Activated CD8-positive, alpha-beta memory T cell treated with anti-CD3 and anti-CD28 coated beads, Interleukin-2, amount 10 ng/mL, durations not matched to agents 7 days and 5 days (primary cell): ENCODE data around the gene OPN3. TPM values are rescaled to one million over a fixed set of nuclear protein-coding genes. Genes with fewer than 3 reads are reported as not detected.

Source experiments
- ATAC-seq: fragments of 150-1000 bp; cut with Tn5 transposase; one replicate; pipeline ENCODE4 v1.10.0; 2021; ENCODE audit warnings: moderate library complexity
- CTCF ChIA-PET: fragments of 350-600 bp; sonication (Branson Sonifier 250); formaldehyde crosslinking; loops from one replicate; lab custom pipeline; 2021; ENCODE audit warnings: antibody characterized with exemption; lab: Charles Lee
- DNase-seq: peaks from one replicate; pipeline ENCODE4 v3.0.0-alpha.2; 2020
- H3K27ac Mint-ChIP-seq: one replicate; pipeline ENCODE4 v1.8.0; 2021; ENCODE audit warnings: mild to moderate bottlenecking, mixed read lengths
- H3K27me3 Mint-ChIP-seq: one replicate; pipeline ENCODE4 v1.8.0; 2021; ENCODE audit warnings: mixed read lengths
- H3K36me3 Mint-ChIP-seq: one replicate; pipeline ENCODE4 v1.8.0; 2021; ENCODE audit warnings: mild to moderate bottlenecking, mixed read lengths
- H3K4me1 Mint-ChIP-seq: one replicate; pipeline ENCODE4 v1.8.0; 2021; ENCODE audit warnings: mixed read lengths
- H3K4me3 Mint-ChIP-seq: one replicate; pipeline ENCODE4 v1.8.0; 2021; ENCODE audit warnings: mild to moderate bottlenecking, moderate library complexity, mixed read lengths
- H3K9me3 Mint-ChIP-seq: one replicate; pipeline ENCODE4 v1.8.0; 2022; ENCODE audit warnings: low read depth, mixed read lengths
- total RNA-seq, 2 experiments: library from RNA; stranded (reverse); gene quantifications; one replicate each; pipeline ENCODE4 v1.2.3, GENCODE V29; 2021

The OPN3 gene
- total RNA-seq, 2 experiments from 2014 or later = 9.7 to 11.1 TPM

DNA sequence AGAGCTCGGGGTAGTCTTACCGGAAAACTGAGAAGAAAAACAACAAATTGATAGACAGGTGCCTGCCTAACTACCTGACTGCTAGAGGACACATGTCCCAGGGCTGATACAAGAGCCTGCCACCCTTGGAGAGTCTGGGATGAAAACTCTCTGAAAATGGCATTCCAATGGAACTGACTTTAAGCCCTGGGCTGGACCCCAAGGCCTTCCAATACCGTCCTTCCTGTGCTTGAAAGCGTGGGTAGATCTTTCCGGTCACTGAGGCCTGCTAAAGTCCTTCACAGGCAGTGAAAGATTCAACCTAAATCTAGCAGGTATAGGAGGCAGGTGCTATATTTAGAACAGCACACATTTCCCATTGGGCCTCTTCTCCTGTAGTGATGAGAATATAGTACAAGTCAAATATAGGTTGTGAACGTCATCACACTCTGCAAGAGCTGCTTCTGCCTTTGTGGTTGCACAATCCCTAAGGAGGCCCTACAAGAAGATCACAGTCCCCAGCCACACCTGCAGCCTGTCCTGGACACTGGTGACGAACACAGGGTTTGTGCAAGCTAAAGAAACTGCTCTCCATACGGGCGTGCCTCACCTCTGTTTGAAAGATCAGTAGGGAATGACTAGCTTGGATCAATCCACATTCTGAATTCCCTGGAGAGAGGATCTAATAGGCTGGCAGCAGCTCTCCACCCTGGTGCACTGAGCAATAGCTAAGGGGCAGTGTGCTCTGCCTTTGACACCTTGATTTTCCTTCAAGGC is 876 bp upstream of the OPN3 start:
- peaks cover 38% of the 10 kb centered on the region for H3K4me1 Mint-ChIP-seq
- H3K36me3 Mint-ChIP-seq = peaks cover 16% of the 10 kb centered on the region
- CTCF ChIA-PET = interaction anchor here (0.6 to 1.4 kb wide), 4 partner anchors 12 to 30 kb away, joined by 3 to 4 read pairs (median 3); no protein-coding TSS in a partner anchor
- H3K27ac Mint-ChIP-seq = peak overlapping the region; percentile 75
- ATAC-seq (no peak), DNase-seq (no peak)
- peaks cover 5% of the 10 kb centered on the region for H3K9me3 Mint-ChIP-seq
- peak overlapping the region; percentile 52 for H3K4me3 Mint-ChIP-seq
- peaks cover 2% of the 10 kb centered on the region for H3K27me3 Mint-ChIP-seq

DNA sequence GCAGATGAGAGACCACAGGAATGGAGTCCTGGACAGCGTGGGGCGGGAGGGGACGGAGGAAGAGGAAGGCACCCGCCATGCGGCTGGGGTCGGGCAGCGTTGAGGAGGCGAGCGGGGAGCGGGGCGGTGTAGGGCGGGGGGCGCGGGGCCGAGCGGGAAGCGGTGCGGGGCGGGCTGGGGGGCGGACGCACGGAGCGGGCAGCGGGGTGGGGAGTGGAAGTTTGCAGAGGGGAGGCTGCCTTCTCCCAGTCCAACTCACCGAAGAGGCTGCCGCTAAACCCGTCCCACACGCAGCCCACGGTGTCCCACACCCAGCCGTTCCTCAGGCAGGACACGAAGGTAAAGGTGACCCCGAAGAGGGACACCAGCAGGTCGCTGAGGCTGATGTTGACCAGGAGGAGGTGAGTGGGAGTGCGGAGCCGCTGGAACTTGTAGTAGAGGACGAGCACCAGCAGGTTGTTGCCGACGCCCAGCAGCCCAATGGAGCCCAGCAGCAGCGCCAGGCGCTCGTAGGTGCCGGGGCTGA is 483 bp downstream of the OPN3 start:
- peaks cover 38% of the 10 kb centered on the region for H3K4me1 Mint-ChIP-seq
- ATAC-seq (peak; percentile 35), DNase-seq (peak; percentile 65)
- peak overlapping the region; percentile 85 for H3K27ac Mint-ChIP-seq
- CTCF ChIA-PET = interaction anchor here (0.7 kb wide), 1 partner anchor 12 kb away, joined by 3 read pairs; no protein-coding TSS in a partner anchor
- peaks cover 5% of the 10 kb centered on the region for H3K9me3 Mint-ChIP-seq
- H3K36me3 Mint-ChIP-seq = peaks cover 26% of the 10 kb centered on the region
- peaks cover under 1% of the 10 kb centered on the region for H3K27me3 Mint-ChIP-seq
- peak overlapping the region; percentile 78 for H3K4me3 Mint-ChIP-seq

DNA sequence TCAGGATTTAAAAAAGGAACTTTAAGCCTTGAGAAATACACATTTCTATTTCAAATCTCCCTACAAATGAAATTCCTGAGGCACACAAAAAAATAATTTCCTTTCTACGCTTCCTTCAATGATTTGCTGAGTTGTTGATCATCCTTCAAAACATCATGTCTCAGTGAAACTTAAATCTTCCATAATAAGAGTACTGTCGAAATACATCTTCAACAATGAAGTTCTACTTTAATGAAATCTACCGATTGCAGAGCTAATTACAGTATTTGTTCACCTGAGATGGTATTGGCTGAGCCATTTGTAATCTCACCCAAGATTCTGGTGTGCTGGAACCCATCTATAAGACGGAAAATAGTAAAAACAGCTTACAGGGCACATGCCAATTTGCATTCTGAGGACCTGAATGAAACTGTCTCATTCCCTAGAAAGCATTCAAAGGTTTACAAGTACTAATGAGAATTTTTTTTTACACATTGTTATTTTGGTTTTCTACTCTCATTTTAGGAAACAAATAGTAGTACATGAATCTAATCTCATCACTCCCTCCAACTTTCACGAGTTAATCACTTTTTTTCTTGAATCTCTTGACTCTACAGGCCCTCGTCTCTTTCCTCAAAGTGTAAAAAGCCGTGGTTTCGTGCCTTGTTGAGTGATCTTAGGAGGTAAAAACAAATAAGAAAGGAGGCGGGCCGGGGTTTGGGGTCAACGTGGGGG is 1.1 kb downstream of the OPN3 start:
- ATAC-seq (no peak), DNase-seq (no peak)
- H3K27me3 Mint-ChIP-seq = no peaks in the 10 kb centered on the region
- peaks cover 31% of the 10 kb centered on the region for H3K36me3 Mint-ChIP-seq
- H3K27ac Mint-ChIP-seq = peak overlapping the region; percentile 74
- CTCF ChIA-PET = interaction anchor here (0.7 to 1.4 kb wide), 2 partner anchors 11 to 13 kb away, joined by 3 read pairs; no protein-coding TSS in a partner anchor
- H3K4me3 Mint-ChIP-seq = peak overlapping the region; percentile 78
- H3K9me3 Mint-ChIP-seq = peaks cover 5% of the 10 kb centered on the region
- peaks cover 36% of the 10 kb centered on the region for H3K4me1 Mint-ChIP-seq

DNA sequence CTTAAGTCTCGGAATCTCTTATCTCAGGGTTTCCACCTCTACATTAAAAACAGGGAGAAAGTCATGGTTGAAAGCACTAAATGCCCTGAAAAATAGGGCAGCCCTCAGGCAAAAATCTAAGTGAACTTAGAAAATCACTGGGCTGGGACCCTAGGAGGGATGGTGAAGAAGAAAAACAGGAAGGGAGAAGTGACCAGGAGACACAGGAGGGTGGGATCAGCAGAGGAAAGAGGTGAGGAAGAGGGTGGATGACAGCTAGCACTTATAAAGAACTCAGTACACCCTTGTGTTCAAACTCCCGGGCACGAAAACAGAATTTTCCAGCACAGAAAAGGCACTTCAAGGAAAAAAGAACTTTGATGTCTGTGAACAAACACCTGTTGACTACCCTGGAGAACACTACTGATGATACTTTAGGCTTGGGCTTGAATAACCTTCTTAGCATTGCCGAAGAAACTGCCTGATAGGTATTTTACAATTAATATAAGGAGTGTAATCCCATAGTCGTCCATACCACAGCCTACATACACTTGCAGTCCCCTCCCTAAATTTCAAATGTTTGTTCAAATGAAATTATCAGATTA is 2.0 kb downstream of the OPN3 start:
- peaks cover 5% of the 10 kb centered on the region for H3K9me3 Mint-ChIP-seq
- no peak for DNase-seq
- peaks cover 29% of the 10 kb centered on the region for H3K36me3 Mint-ChIP-seq
- H3K4me3 Mint-ChIP-seq = peak overlapping the region; percentile 27
- H3K27me3 Mint-ChIP-seq = no peaks in the 10 kb centered on the region
- peaks cover 30% of the 10 kb centered on the region for H3K4me1 Mint-ChIP-seq
- no peak for ATAC-seq
- H3K27ac Mint-ChIP-seq = no peak overlapping the region
- CTCF ChIA-PET = interaction anchor here (1.4 kb wide), 1 partner anchor 12 kb away, joined by 3 read pairs; no protein-coding TSS in a partner anchor

DNA sequence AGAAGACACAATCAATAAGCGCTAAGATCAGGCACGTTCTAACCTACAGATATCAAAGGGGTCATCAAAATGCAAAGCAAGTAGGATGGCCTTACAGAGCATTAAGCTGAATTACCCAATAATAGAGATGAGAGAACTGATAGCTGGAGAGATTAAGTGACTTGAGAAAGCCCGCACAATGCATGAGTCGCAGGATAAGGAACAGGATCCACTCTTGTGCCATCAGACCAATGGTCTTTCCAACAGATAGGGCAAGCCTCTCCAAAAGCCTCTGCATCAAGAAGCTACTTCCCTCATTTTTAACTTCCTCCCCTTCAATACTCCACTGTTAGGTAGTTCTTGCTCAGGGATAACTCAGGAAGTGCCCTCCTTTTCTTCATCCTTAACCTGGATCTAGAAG is 2.6 kb downstream of the OPN3 start:
- Mint-ChIP-seq H3K27ac (no peak overlapping the region), H3K27me3 (no peaks in the 10 kb centered on the region), H3K9me3 (peaks cover 3% of the 10 kb centered on the region), H3K36me3 (peaks cover 29% of the 10 kb centered on the region), H3K4me3 (peak overlapping the region; percentile 27), H3K4me1 (peaks cover 30% of the 10 kb centered on the region)
- CTCF ChIA-PET = interaction anchor here (0.7 to 1.4 kb wide), 2 partner anchors 12 to 249 kb away, joined by 3 read pairs; no protein-coding TSS in a partner anchor
- DNase-seq (no peak), ATAC-seq (no peak)

DNA sequence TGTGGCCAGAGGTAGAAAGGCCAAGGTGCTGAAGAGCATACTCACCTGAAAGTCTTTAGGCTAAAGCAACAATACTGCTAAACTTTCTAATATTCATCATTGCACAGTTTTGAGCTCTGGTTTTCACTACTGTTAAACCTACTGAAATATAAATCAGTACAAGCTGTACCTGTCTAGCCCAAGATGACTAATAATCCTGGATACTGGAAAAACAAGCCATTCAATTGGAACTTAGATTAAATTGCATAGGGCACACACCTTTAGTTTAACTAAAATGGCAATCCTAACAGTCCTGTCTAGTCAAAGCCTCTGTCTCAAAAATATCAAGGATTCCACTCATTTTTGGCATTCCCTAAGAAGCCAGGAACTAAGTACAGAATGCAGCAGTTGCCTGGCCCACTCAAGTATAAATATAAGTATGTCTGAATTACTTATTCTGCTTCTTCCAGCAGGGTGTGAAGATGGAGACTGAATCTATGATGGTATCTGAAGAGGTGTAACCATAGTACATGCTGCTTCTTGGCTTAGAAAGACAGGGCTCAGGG is 3.1 kb downstream of the OPN3 start:
- H3K36me3 Mint-ChIP-seq = peaks cover 30% of the 10 kb centered on the region
- ATAC-seq = no peak
- H3K9me3 Mint-ChIP-seq = no peaks in the 10 kb centered on the region
- no peaks in the 10 kb centered on the region for H3K27me3 Mint-ChIP-seq
- no peak overlapping the region for H3K27ac Mint-ChIP-seq
- H3K4me3 Mint-ChIP-seq = peak overlapping the region; percentile 7
- CTCF ChIA-PET = interaction anchor here (0.7 kb wide), 1 partner anchor 250 kb away, joined by 3 read pairs; no protein-coding TSS in a partner anchor
- no peak for DNase-seq
- H3K4me1 Mint-ChIP-seq = peaks cover 30% of the 10 kb centered on the region

DNA sequence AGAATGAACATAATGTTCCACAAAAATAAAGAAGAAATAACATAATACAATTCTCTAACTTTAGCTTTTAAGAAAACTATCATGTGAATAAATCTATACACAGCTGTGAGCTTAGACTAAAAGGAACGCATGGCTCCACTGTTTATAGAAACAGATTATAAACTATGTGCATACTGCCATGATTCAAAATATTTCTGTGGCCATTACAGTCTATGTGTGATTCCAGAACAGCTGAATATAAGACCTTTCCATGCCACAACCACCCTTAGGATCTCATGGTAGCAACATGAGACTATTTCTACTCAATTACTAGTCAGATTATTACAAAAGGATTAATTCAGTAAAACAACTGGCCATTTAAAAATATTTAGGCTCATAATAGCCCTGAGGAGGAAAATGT is 3.9 kb downstream of the OPN3 start:
- Mint-ChIP-seq H3K36me3 (peaks cover 35% of the 10 kb centered on the region), H3K27ac (no peak overlapping the region), H3K27me3 (no peaks in the 10 kb centered on the region), H3K9me3 (no peaks in the 10 kb centered on the region), H3K4me3 (no peak overlapping the region), H3K4me1 (peaks cover 30% of the 10 kb centered on the region)
- CTCF ChIA-PET = no interaction called here
- no peak for DNase-seq
- no peak for ATAC-seq

DNA sequence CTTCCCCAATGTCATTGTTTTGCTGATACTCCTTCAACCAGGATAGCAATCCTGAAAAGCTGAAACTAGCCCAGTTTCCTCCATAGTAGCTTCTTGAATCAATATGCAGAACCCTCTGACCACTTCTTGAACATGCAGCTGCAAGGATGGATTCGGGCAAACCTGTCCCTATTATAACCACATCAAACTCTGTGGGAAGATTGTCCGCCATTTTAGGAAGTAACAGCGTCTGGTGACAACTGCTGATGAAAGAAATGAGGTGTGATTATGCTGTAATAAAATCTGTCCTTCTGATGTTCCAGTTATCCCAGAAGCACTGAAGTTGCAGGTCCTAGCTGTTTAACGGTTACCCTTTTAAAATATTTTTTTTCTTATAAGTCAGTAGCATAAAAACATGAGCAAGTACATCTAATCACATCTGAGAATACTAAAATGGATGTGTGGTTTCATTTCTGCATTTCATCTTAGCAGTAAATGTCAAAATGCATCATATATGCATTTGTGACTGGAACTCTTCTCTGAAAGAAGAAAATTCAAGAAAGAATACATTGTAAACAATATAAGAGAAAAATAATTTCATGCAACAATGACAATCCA is 4.5 kb downstream of the OPN3 start:
- DNase-seq = no peak
- H3K27ac Mint-ChIP-seq = no peak overlapping the region
- H3K9me3 Mint-ChIP-seq = no peaks in the 10 kb centered on the region
- H3K36me3 Mint-ChIP-seq = peaks cover 35% of the 10 kb centered on the region
- no peaks in the 10 kb centered on the region for H3K27me3 Mint-ChIP-seq
- ATAC-seq = no peak
- CTCF ChIA-PET = no interaction called here
- no peak overlapping the region for H3K4me3 Mint-ChIP-seq
- peaks cover 25% of the 10 kb centered on the region for H3K4me1 Mint-ChIP-seq

DNA sequence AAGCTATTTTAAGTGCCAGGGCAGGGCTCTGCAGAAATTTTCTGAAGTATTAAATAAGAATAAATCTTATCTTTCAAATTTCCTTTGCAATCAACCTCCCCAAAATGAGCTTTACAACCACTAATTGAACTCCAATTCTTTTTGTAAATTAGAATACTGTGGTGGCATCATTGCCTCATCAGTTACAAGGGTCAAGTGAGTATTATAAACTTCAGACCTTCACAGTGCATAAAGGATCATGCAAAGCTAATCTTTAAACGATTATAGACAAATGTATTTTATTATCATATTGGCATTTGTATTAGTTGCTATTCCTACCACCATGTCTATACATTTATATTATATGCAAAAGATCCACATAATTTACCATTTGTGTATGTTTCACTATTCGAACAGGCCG is 7.2 kb downstream of the OPN3 start:
- H3K27me3 Mint-ChIP-seq = no peaks in the 10 kb centered on the region
- peaks cover 20% of the 10 kb centered on the region for H3K4me1 Mint-ChIP-seq

DNA sequence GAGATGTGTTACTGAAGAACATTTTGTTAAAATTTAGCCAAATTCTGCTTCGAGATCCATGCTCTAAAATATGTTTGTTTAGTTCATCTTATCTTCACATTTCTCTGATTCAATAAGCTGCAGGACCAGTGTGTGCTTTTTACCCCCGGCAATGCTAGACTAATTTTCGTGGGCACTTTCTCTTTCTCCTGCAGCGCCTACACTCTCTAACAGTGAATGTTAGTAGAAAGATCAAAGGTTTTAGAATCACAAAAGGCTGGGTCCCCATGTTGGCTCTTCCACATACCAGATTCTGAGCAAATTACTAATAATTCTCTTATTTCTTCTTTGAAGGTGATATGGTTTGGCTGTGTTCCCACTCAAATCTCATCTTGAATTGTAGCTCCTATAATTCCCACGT is 8.5 kb downstream of the OPN3 start:
- peaks cover 27% of the 10 kb centered on the region for H3K36me3 Mint-ChIP-seq
- no peak for ATAC-seq
- no peak overlapping the region for H3K27ac Mint-ChIP-seq
- CTCF ChIA-PET = interaction anchor here (1.3 kb wide), 1 partner anchor 113 kb away, joined by 4 read pairs; the partner anchor contains the start of gene FH
- no peaks in the 10 kb centered on the region for H3K27me3 Mint-ChIP-seq
- H3K9me3 Mint-ChIP-seq = no peaks in the 10 kb centered on the region
- peaks cover 14% of the 10 kb centered on the region for H3K4me1 Mint-ChIP-seq
- DNase-seq = no peak
- H3K4me3 Mint-ChIP-seq = no peak overlapping the region

More for the DNA sequence above, 7.2 kb downstream of the OPN3 start:
- DNase-seq (no peak), ATAC-seq (no peak)
- CTCF ChIA-PET = interaction anchor here (1.3 kb wide), 1 partner anchor 114 kb away, joined by 4 read pairs; the partner anchor contains the start of gene FH
- H3K27ac Mint-ChIP-seq = no peak overlapping the region
- peaks cover 33% of the 10 kb centered on the region for H3K36me3 Mint-ChIP-seq
- H3K9me3 Mint-ChIP-seq = no peaks in the 10 kb centered on the region
- no peak overlapping the region for H3K4me3 Mint-ChIP-seq

DNA sequence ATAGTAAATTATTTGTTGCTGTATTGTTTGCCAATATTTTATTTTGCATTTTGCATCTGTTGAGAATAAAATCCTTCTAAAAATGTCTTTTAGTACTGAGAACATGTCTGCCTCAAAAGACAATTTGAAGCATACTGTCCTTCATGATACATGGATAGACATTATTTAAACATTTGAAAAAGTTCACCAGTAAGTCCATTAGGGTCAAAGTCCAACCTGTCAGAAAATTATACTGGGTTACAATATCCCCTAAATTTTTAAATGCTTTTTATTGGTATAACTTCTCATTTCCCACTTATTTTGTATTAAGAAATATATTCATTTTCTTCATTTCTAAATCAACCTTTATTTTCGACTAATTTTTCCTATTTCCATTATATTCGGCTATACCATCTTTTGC is 9.3 kb downstream of the OPN3 start:
- Mint-ChIP-seq H3K4me3 (no peak overlapping the region), H3K36me3 (peaks cover 24% of the 10 kb centered on the region), H3K9me3 (no peaks in the 10 kb centered on the region), H3K4me1 (peaks cover 12% of the 10 kb centered on the region), H3K27ac (no peak overlapping the region), H3K27me3 (no peaks in the 10 kb centered on the region)
- ATAC-seq (no peak), DNase-seq (no peak)
- CTCF ChIA-PET = no interaction called here

DNA sequence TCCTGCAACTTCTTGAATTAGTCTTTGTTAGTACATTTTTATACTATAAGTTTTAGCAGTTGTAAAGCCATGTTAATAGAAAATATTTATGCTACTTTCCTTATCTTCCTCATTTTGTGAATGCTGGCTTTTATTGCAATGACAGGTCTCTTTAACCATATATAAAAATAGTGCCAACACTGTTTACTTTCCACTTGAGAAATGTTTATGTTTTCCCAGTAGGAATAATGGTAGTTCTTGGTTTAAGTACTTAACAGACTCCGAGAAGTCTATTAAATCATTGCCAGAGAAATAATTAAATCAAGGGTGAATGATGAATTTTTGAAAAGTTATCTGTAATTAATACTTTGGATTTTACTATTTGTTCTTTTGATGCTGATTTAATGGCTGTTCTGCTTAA is 9.7 kb downstream of the OPN3 start:
- peaks cover 12% of the 10 kb centered on the region for H3K4me1 Mint-ChIP-seq
- H3K4me3 Mint-ChIP-seq = no peak overlapping the region
- ATAC-seq = no peak
- no peaks in the 10 kb centered on the region for H3K27me3 Mint-ChIP-seq
- DNase-seq = no peak
- H3K27ac Mint-ChIP-seq = no peak overlapping the region
- no peaks in the 10 kb centered on the region for H3K9me3 Mint-ChIP-seq
- peaks cover 23% of the 10 kb centered on the region for H3K36me3 Mint-ChIP-seq
- CTCF ChIA-PET = interaction anchor here (1.6 kb wide), 1 partner anchor 16 kb away, joined by 3 read pairs; no protein-coding TSS in a partner anchor
